ENCODE measurements around the gene GJB5. TPM values are rescaled to one million over a fixed set of nuclear protein-coding genes. Genes with fewer than 3 reads are reported as not detected.
"Not testable (repeated sequence)": the region's sequence is repeated elsewhere in the genome, so short reads cannot be mapped to it uniquely, and the experiment has no call there.

GJB5 gene
- total RNA-seq, 1 experiment from 2014 or later, result not detected

- DNase-seq (ENCODE audit: low read depth), result no peak
Observed at GRCh38 chr1:34745666-34746065, 9.2 kb upstream of the GJB5 start.

GRCh38 chr1:34746101-34746500 is 8.7 kb upstream of the GJB5 start:
- DNase-seq (ENCODE audit: low read depth), result no peak

GRCh38 chr1:34746785-34747637 is 7.8 kb upstream of the GJB5 start:
- DNase-seq (ENCODE audit: low read depth), result no peak

- no peak for DNase-seq (ENCODE audit: low read depth)
Observed at GRCh38 chr1:34747638-34747941, 7.3 kb upstream of the GJB5 start.

GRCh38 chr1:34749992-34750391 is 4.9 kb upstream of the GJB5 start:
- DNase-seq (ENCODE audit: low read depth), result peak; percentile 33

- no peak for DNase-seq (ENCODE audit: low read depth)
Observed at GRCh38 chr1:34750610-34751009, 4.2 kb upstream of the GJB5 start.

- DNase-seq (ENCODE audit: low read depth), result no peak
Observed at GRCh38 chr1:34753163-34753562, 1.7 kb upstream of the GJB5 start.

GRCh38 chr1:34755961-34756360 is 1.1 kb downstream of the GJB5 start:
- DNase-seq (ENCODE audit: low read depth), result no peak

GRCh38 chr1:34757386-34757785 is 2.5 kb downstream of the GJB5 start:
- DNase-seq (ENCODE audit: low read depth), result no peak

- DNase-seq (ENCODE audit: low read depth), result no peak
Observed at GRCh38 chr1:34758751-34759150, 3.9 kb downstream of the GJB5 start.

GRCh38 chr1:34759503-34760357 is 4.9 kb downstream of the GJB5 start, which contains the start of gene GJB4:
GJB4 (plus strand) TSS chr1:34759740; CDS start chr1:34761255, 1,515 bp downstream.
- DNase-seq (ENCODE audit: low read depth), result no peak

GRCh38 chr1:34761176-34761761 is 6.4 kb downstream of the GJB5 start:
- DNase-seq (ENCODE audit: low read depth), result no peak

GRCh38 chr1:34761776-34762307 is 7.0 kb downstream of the GJB5 start:
- DNase-seq (ENCODE audit: low read depth), result no peak

GRCh38 chr1:34762474-34763141 is 7.8 kb downstream of the GJB5 start:
- peak; percentile 31 for DNase-seq (ENCODE audit: low read depth)

- peak; percentile 67 for DNase-seq (ENCODE audit: low read depth)
Observed at GRCh38 chr1:34763142-34763781, 8.4 kb downstream of the GJB5 start.

GRCh38 chr1:34768856-34769255 is 14.0 kb downstream of the GJB5 start:
- DNase-seq (ENCODE audit: low read depth), result no peak

GRCh38 chr1:34770891-34771504 is 16.2 kb downstream of the GJB5 start:
- DNase-seq (ENCODE audit: low read depth), result no peak

GRCh38 chr1:34771573-34772371 is 16.9 kb downstream of the GJB5 start:
- DNase-seq (ENCODE audit: low read depth), result no peak

- DNase-seq (ENCODE audit: low read depth), result not testable (repeated sequence)
Observed at GRCh38 chr1:34773114-34773513, 18.3 kb downstream of the GJB5 start.

GRCh38 chr1:34774957-34775356 is 20.1 kb downstream of the GJB5 start:
- DNase-seq (ENCODE audit: low read depth), result no peak

All from Daoy (cell line).